Osteoblast (primary cell): ENCODE measurements around the gene AARS1. TPM values are rescaled to one million over a fixed set of nuclear protein-coding genes. Genes with fewer than 3 reads are reported as not detected.
"Not testable (repeated sequence)": the region's sequence is repeated elsewhere in the genome, so short reads cannot be mapped to it uniquely, and the experiment has no call there.

Experiments
- DNase-seq: peaks from one replicate; pipeline ENCODE4 v3.0.0; 2011; ENCODE audit warnings: low spot score, mixed read lengths; ENCODE audit not compliant: insufficient read length; ENCODE audit errors: missing footprints
- H2AFZ ChIP-seq: 2 replicates; pipeline ENCODE4 v1.6.0; 2011; ENCODE audit warnings: mild to moderate bottlenecking, low read length
- H3K27ac ChIP-seq: 2 replicates; pipeline ENCODE4 v1.5.1; 2011; ENCODE audit warnings: mild to moderate bottlenecking, low read depth, low read length, moderate library complexity
- H3K27me3 ChIP-seq: 2 replicates; pipeline ENCODE4 v1.6.0; 2012; ENCODE audit warnings: mild to moderate bottlenecking, control low read depth, inconsistent platforms, low read length, moderate library complexity; ENCODE audit not compliant: insufficient read depth
- H3K36me3 ChIP-seq: 2 replicates; pipeline ENCODE4 v1.5.1; 2011; ENCODE audit warnings: mild to moderate bottlenecking, low read length, control low read depth, moderate library complexity; ENCODE audit not compliant: insufficient read depth
- H3K4me1 ChIP-seq: 2 replicates; pipeline ENCODE4 v1.5.1; 2011; ENCODE audit warnings: mild to moderate bottlenecking, low read length, control low read depth, moderate library complexity; ENCODE audit not compliant: insufficient read depth
- H3K4me2 ChIP-seq: 2 replicates; pipeline ENCODE4 v1.6.0; 2011; ENCODE audit warnings: mild to moderate bottlenecking, low read length; ENCODE audit not compliant: insufficient read depth
- H3K4me3 ChIP-seq: fragments of 200-600 bp; sonication (generic); 3 replicates; pipeline ENCODE4 v1.5.1; 2012; ENCODE audit warnings: mild to moderate bottlenecking, low read length, inconsistent platforms; ENCODE audit not compliant: insufficient read depth
- H3K79me2 ChIP-seq: 2 replicates; pipeline ENCODE4 v1.6.0; 2012; ENCODE audit warnings: mild to moderate bottlenecking, low read length, control low read depth, inconsistent platforms; ENCODE audit not compliant: insufficient read depth
- H3K9me3 ChIP-seq: 2 replicates; pipeline ENCODE4 v1.5.1; 2011; ENCODE audit warnings: low read depth, low read length, control low read depth
- H4K20me1 ChIP-seq: 2 replicates; pipeline ENCODE4 v1.6.0; 2012; ENCODE audit warnings: mild to moderate bottlenecking, low read length, control low read depth; ENCODE audit not compliant: insufficient read depth
- CTCF ChIP-seq: IDR thresholded peaks from 2 replicates; pipeline ENCODE4 v1.5.1; 2011; ENCODE audit warnings: mild to moderate bottlenecking, low read depth, low read length, moderate library complexity; ENCODE audit errors: extremely low read depth
- total RNA-seq: library from RNA; depleted of rRNA; stranded (reverse); fragments of >200 nt; gene quantifications from 2 replicates; pipeline ENCODE4 v1.2.3, GENCODE V29; 2012

AARS1 gene
- total RNA-seq, 1 donor, result 213 TPM

- Histone ChIP-seq H3K27me3 (no peaks in the 10 kb centered on the region), H3K79me2 (no peaks in the 10 kb centered on the region), H3K36me3 (peaks cover 32% of the 10 kb centered on the region), H2AFZ (no peak overlapping the region), H3K4me1 (no peaks in the 10 kb centered on the region), H4K20me1 (no peaks in the 10 kb centered on the region), H3K4me3 (no peak overlapping the region), H3K27ac (no peak overlapping the region), H3K9me3 (no peaks in the 10 kb centered on the region), H3K4me2 (no peak overlapping the region)
- no peak for TF ChIP-seq CTCF
- DNase-seq, result no peak
Measured at GRCh38 chr16:70331091-70331490, 41.8 kb upstream of the AARS1 start.

DNA sequence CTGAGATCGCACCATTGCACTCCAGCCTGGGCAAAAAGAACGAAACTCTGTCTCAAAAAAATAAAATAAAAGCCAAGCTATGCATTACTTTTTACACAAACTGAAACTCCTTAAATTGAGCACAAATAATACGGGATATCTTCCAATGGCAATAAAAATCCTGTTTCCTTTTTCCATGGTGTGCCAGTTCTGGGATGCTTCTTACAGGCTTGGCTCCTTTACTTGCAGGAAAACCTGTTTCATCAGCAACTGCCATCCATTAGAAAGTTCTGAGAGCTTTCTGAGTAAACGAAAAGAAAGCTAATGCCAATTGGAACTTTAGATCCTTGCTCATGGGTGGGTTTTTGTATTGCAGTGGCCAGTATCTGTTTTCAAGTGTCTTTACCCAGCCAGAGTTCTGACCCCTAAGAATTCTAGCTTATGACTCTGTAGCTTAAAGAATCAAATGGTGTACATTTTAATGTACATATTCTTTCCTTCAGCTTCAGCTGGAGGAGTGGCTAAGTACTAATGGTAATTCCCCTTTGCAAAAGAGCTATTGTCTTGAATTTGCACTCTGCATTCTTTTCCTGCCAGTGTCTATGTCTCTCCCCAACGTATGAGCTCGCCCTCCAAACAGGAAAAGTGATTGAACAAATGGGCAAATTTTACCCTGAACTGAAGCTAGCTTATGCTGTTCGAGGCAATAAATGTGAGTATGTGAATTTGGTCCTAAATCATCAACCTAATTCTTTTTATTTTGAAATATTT lies 35.9 kb upstream of the AARS1 start:
- Histone ChIP-seq H3K27ac (no peak overlapping the region), H3K9me3 (no peaks in the 10 kb centered on the region), H3K79me2 (no peaks in the 10 kb centered on the region), H3K27me3 (no peaks in the 10 kb centered on the region), H3K4me1 (peaks cover 2% of the 10 kb centered on the region), H3K36me3 (peaks cover 22% of the 10 kb centered on the region), H3K4me3 (no peak overlapping the region), H2AFZ (no peak overlapping the region), H3K4me2 (no peak overlapping the region), H4K20me1 (no peaks in the 10 kb centered on the region)
- DNase-seq, result no peak
- no peak for TF ChIP-seq CTCF

DNA sequence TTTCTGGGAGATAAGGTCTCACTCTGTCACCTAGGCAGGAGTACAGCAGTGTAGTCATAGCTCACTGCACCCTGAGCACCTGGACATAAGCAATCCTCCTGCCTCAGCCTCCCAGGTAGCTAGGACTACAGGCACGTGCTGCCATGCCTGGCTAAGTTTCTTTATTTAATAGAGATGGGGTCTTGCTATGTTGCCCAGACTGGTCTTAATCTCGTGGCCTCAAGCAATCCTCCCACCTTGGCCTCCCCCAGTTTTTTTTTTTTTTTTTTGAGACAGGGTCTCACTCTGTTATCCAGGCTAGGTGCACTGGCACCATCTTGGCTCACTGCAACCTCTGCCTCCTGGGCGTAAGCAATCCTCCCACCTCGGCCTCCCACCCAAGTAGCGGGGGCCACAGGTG lies 30.8 kb upstream of the AARS1 start:
- Histone ChIP-seq H3K4me2 (no peak overlapping the region), H2AFZ (no peak overlapping the region), H3K36me3 (peaks cover 39% of the 10 kb centered on the region), H3K4me1 (peaks cover 2% of the 10 kb centered on the region), H3K9me3 (no peaks in the 10 kb centered on the region), H4K20me1 (no peaks in the 10 kb centered on the region), H3K79me2 (no peaks in the 10 kb centered on the region), H3K27me3 (no peaks in the 10 kb centered on the region), H3K4me3 (no peak overlapping the region), H3K27ac (no peak overlapping the region)
- no peak for TF ChIP-seq CTCF
- DNase-seq, result no peak

- not testable (repeated sequence) for H3K27ac ChIP-seq, H4K20me1 ChIP-seq, H3K27me3 ChIP-seq, H3K9me3 ChIP-seq, H3K4me2 ChIP-seq, H3K4me3 ChIP-seq, H3K36me3 ChIP-seq, H3K4me1 ChIP-seq, DNase-seq, H2AFZ ChIP-seq
- peaks cover 52% of the 10 kb centered on the region for H3K79me2 ChIP-seq
Measured at GRCh38 chr16:70307726-70308125, 18.4 kb upstream of the AARS1 start.
